ENCODE results near the gene OCA2. TPM values are rescaled to one million over a fixed set of nuclear protein-coding genes. Genes with fewer than 3 reads are reported as not detected.

The OCA2 gene
- total RNA-seq, 1 experiment from 2014 or later, result 0.09 TPM

DNA sequence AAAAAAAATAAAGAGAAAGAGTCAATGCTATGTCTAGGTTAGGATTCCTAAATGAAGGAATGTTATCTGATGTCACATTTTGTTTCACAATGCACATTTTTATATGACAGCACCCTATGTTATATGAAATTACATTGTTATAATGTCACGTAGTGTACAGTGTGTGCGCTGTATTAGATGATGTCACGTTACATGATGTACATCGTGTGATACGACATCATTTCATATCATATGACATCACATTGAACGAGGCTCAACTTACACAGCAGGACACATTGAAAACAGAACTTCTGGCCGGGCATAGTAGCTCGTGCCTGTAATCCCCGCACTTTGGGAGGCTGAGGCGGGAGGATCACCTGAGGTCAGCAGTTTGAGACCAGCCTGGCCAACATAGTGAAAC is 150.0 kb downstream of the OCA2 start:
- ChIA-PET POLR2A (ENCODE audit: low non-redundant PET) (interaction anchor here (0.6 kb wide), 1 partner anchor 44 kb away, joined by 3 read pairs; no protein-coding TSS in a partner anchor), CTCF (no interaction called here)
- Histone ChIP-seq H3K4me1 (ENCODE audit: insufficient read depth, low read length, poor library complexity, severe bottlenecking) (no peaks in the 10 kb centered on the region), H3K36me3 (ENCODE audit: insufficient read depth, low read length, poor library complexity, severe bottlenecking) (no peaks in the 10 kb centered on the region), H3K4me3 (ENCODE audit: low read depth, low read length, poor library complexity, severe bottlenecking) (no peak overlapping the region), H3K27me3 (replicated peaks; ENCODE audit: insufficient read depth, low read depth, low read length, poor library complexity) (no peaks in the 10 kb centered on the region), H3K27ac (ENCODE audit: low read depth, low read length, poor library complexity, severe bottlenecking) (no peak overlapping the region), H3K9me3 (ENCODE audit: low read depth, low read length, poor library complexity, severe bottlenecking) (peaks cover 12% of the 10 kb centered on the region)
- TF ChIP-seq, protein P1, sequence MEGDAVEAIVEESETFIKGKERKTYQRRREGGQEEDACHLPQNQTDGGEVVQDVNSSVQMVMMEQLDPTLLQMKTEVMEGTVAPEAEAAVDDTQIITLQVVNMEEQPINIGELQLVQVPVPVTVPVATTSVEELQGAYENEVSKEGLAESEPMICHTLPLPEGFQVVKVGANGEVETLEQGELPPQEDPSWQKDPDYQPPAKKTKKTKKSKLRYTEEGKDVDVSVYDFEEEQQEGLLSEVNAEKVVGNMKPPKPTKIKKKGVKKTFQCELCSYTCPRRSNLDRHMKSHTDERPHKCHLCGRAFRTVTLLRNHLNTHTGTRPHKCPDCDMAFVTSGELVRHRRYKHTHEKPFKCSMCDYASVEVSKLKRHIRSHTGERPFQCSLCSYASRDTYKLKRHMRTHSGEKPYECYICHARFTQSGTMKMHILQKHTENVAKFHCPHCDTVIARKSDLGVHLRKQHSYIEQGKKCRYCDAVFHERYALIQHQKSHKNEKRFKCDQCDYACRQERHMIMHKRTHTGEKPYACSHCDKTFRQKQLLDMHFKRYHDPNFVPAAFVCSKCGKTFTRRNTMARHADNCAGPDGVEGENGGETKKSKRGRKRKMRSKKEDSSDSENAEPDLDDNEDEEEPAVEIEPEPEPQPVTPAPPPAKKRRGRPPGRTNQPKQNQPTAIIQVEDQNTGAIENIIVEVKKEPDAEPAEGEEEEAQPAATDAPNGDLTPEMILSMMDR (conservative IDR thresholded peaks at IDR 0.05; ENCODE audit: low read depth, low read length), result no peak
- TF ChIP-seq EZH2 (IDR thresholded peaks at IDR 0.05; ENCODE audit: borderline replicate concordance, low read depth, low read length, poor library complexity, severe bottlenecking), result no peak
- no TSS peak for BruUV-seq (replicated peaks)
- no peak for DNase-seq (ENCODE audit: low spot score)
- intact Hi-C loops (cut with micrococcal nuclease; ENCODE audit: unreplicated experiment), result no loop called here

- no peak overlapping the region for H3K27ac ChIP-seq (ENCODE audit: low read depth, low read length, poor library complexity, severe bottlenecking)
- no peak overlapping the region for H3K4me3 ChIP-seq (ENCODE audit: low read depth, low read length, poor library complexity, severe bottlenecking)
- no peaks in the 10 kb centered on the region for H3K4me1 ChIP-seq (ENCODE audit: insufficient read depth, low read length, poor library complexity, severe bottlenecking)
- H3K36me3 ChIP-seq (ENCODE audit: insufficient read depth, low read length, poor library complexity, severe bottlenecking), result no peaks in the 10 kb centered on the region
- CTCF ChIA-PET, result no interaction called here
- H3K27me3 ChIP-seq (replicated peaks; ENCODE audit: insufficient read depth, low read depth, low read length, poor library complexity), result no peaks in the 10 kb centered on the region
- H3K9me3 ChIP-seq (ENCODE audit: low read depth, low read length, poor library complexity, severe bottlenecking), result peaks cover 15% of the 10 kb centered on the region
- intact Hi-C loops (cut with micrococcal nuclease; ENCODE audit: unreplicated experiment), result no loop called here
- no peak for DNase-seq (ENCODE audit: low spot score)
- TF ChIP-seq EZH2 (IDR thresholded peaks at IDR 0.05; ENCODE audit: borderline replicate concordance, low read depth, low read length, poor library complexity, severe bottlenecking), result no peak
- TF ChIP-seq, protein P1 (conservative IDR thresholded peaks at IDR 0.05; ENCODE audit: low read depth, low read length), result no peak
- no TSS peak for BruUV-seq (replicated peaks)
- POLR2A ChIA-PET (ENCODE audit: low non-redundant PET), result no interaction called here
Observed at GRCh38 chr15:27939246-27939645, 159.9 kb downstream of the OCA2 start.

DNA sequence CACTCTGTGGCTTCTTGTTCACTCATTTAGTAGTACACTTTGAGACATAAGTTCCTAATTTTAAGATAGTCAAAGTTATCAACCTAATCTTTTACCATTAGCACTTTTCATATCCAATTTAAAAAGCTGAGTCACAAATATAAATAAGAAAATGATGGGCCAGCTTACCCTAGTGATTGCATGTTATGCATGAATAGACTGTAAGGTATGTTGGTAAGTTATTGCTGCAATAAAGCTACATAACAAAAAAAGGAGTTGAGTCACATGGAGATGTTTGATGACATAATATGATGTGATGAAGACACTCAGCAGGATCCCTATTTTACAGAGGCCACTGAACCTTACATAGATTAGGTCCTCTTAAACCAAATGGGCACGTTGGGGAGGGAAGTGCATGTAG is 161.3 kb downstream of the OCA2 start:
- POLR2A ChIA-PET (ENCODE audit: low non-redundant PET), result no interaction called here
- TF ChIP-seq, protein P1 (conservative IDR thresholded peaks at IDR 0.05; ENCODE audit: low read depth, low read length), result no peak
- no peak for TF ChIP-seq EZH2 (IDR thresholded peaks at IDR 0.05; ENCODE audit: borderline replicate concordance, low read depth, low read length, poor library complexity, severe bottlenecking)
- intact Hi-C loops (cut with micrococcal nuclease; ENCODE audit: unreplicated experiment), result no loop called here
- H3K36me3 ChIP-seq (ENCODE audit: insufficient read depth, low read length, poor library complexity, severe bottlenecking), result no peaks in the 10 kb centered on the region
- DNase-seq (ENCODE audit: low spot score), result no peak
- H3K9me3 ChIP-seq (ENCODE audit: low read depth, low read length, poor library complexity, severe bottlenecking), result peaks cover 15% of the 10 kb centered on the region
- no peaks in the 10 kb centered on the region for H3K27me3 ChIP-seq (replicated peaks; ENCODE audit: insufficient read depth, low read depth, low read length, poor library complexity)
- H3K4me1 ChIP-seq (ENCODE audit: insufficient read depth, low read length, poor library complexity, severe bottlenecking), result no peaks in the 10 kb centered on the region
- no peak overlapping the region for H3K27ac ChIP-seq (ENCODE audit: low read depth, low read length, poor library complexity, severe bottlenecking)
- no TSS peak for BruUV-seq (replicated peaks)
- no peak overlapping the region for H3K4me3 ChIP-seq (ENCODE audit: low read depth, low read length, poor library complexity, severe bottlenecking)
- CTCF ChIA-PET, result no interaction called here
